Jurkat, Clone E6-1 (cell line): ENCODE measurements around the gene TAF4.
"Not testable (repeated sequence)": the region's sequence is repeated elsewhere in the genome, so short reads cannot be mapped to it uniquely, and the experiment has no call there.

ENCODE experiments used
- DNase-seq: peaks from one replicate; pipeline ENCODE4 v3.0.0-alpha.2; 2011; ENCODE audit warnings: low read depth, low spot score
- H3K4me3 ChIP-seq: 2 replicates; pipeline ENCODE4 v1.5.1; 2011; ENCODE audit warnings: mild to moderate bottlenecking, low read length, control low read depth, moderate library complexity

TAF4 gene

GRCh38 chr20:62060631-62061541, 4.8 kb downstream of the TAF4 start:
- DNase-seq = no peak
- no peak overlapping the region for H3K4me3 ChIP-seq

- H3K4me3 ChIP-seq = no peak overlapping the region
Observed at GRCh38 chr20:62059920-62060630, 5.6 kb downstream of the TAF4 start.

GRCh38 chr20:62059401-62059800, 6.3 kb downstream of the TAF4 start:
- H3K4me3 ChIP-seq = no peak overlapping the region
- DNase-seq = no peak

More at GRCh38 chr20:62059920-62060630, 5.6 kb downstream of the TAF4 start:
- no peak for DNase-seq

GRCh38 chr20:62058941-62059340, 6.7 kb downstream of the TAF4 start:
- H3K4me3 ChIP-seq = no peak overlapping the region
- no peak for DNase-seq

- H3K4me3 ChIP-seq = no peak overlapping the region
- DNase-seq = no peak
Observed at GRCh38 chr20:62056975-62057374, 8.7 kb downstream of the TAF4 start.

- H3K4me3 ChIP-seq = no peak overlapping the region
- DNase-seq = no peak
Observed at GRCh38 chr20:62056377-62056776, 9.3 kb downstream of the TAF4 start.

- H3K4me3 ChIP-seq, DNase-seq: not testable (repeated sequence)
Observed at GRCh38 chr20:62055862-62056115, 9.9 kb downstream of the TAF4 start.

- H3K4me3 ChIP-seq = no peak overlapping the region
- DNase-seq = no peak
Observed at GRCh38 chr20:62055106-62055861, 10.4 kb downstream of the TAF4 start.

GRCh38 chr20:62054451-62054953, 11.2 kb downstream of the TAF4 start:
- no peak for DNase-seq
- no peak overlapping the region for H3K4me3 ChIP-seq

- no peak overlapping the region for H3K4me3 ChIP-seq
- no peak for DNase-seq
Observed at GRCh38 chr20:62053465-62054196, 12.1 kb downstream of the TAF4 start.

- H3K4me3 ChIP-seq = no peak overlapping the region
- no peak for DNase-seq
Observed at GRCh38 chr20:62052842-62053464, 12.7 kb downstream of the TAF4 start.

GRCh38 chr20:62052336-62052841, 13.3 kb downstream of the TAF4 start:
- DNase-seq = no peak
- H3K4me3 ChIP-seq = no peak overlapping the region

- no peak for DNase-seq
Observed at GRCh38 chr20:62051546-62052255, 14.0 kb downstream of the TAF4 start.

GRCh38 chr20:62051144-62051543, 14.5 kb downstream of the TAF4 start:
- no peak overlapping the region for H3K4me3 ChIP-seq
- no peak for DNase-seq

More at GRCh38 chr20:62051546-62052255, 14.0 kb downstream of the TAF4 start:
- H3K4me3 ChIP-seq = no peak overlapping the region

- no peak overlapping the region for H3K4me3 ChIP-seq
- DNase-seq = no peak
Observed at GRCh38 chr20:62050166-62051120, 15.2 kb downstream of the TAF4 start.

- DNase-seq = no peak
Observed at GRCh38 chr20:62049342-62050165, 16.1 kb downstream of the TAF4 start.

More at GRCh38 chr20:62049342-62050165, 16.1 kb downstream of the TAF4 start:
- no peak overlapping the region for H3K4me3 ChIP-seq
